Panc1 (cell line): ENCODE measurements around the gene STUB1. TPM values are rescaled to one million over a fixed set of nuclear protein-coding genes. Genes with fewer than 3 reads are reported as not detected.
A peak's percentile ranks its signal among the peaks of the same experiment; 100 is the strongest.

Experiments used
- ATAC-seq: fragments of 200-7000 bp; cut with Tn5 transposase; 2 replicates; pipeline ENCODE4 v1.9.1; 2020; ENCODE audit warnings: mild to moderate bottlenecking, moderate library complexity
- BruUV-seq: library from RNA; stranded (reverse); fragments of 400-500 nt; replicated peaks from 2 replicates; lab custom pipeline; 2021; lab: Mats Ljungman, UMichigan
- CTCF ChIA-PET: fragments of 300-600 bp; sonication (Branson Sonifier 250); formaldehyde crosslinking; loops from one replicate; lab custom pipeline; 2022; ENCODE audit warnings: antibody characterized with exemption; lab: Charles Lee
- POLR2A ChIA-PET: fragments of 300-600 bp; sonication (Branson Sonifier 250); formaldehyde crosslinking; loops from one replicate; lab custom pipeline; 2022; ENCODE audit warnings: antibody characterized with exemption; lab: Charles Lee
- DNase-seq: peaks from one replicate; pipeline ENCODE4 v3.0.0-alpha.2; 2010; ENCODE audit warnings: low read depth, low spot score
- H3K27ac ChIP-seq: 2 replicates; pipeline ENCODE4 v1.5.1; 2011; ENCODE audit warnings: mild to moderate bottlenecking, low read length, inconsistent platforms
- H3K27me3 ChIP-seq: fragments of 200-500 bp; sonication (Bioruptor generic); 2 replicates; pipeline ENCODE4 v1.6.0; 2014; ENCODE audit warnings: low read length, inconsistent platforms; ENCODE audit not compliant: control insufficient read depth, insufficient read depth
- H3K36me3 ChIP-seq: fragments of 200-500 bp; sonication (Bioruptor generic); 2 replicates; pipeline ENCODE4 v1.5.1; 2014; ENCODE audit warnings: inconsistent platforms, mild to moderate bottlenecking, low read length, moderate library complexity; ENCODE audit not compliant: control insufficient read depth, insufficient read depth
- H3K4me1 ChIP-seq: 2 replicates; pipeline ENCODE4 v1.5.1; 2011; ENCODE audit warnings: inconsistent platforms, mild to moderate bottlenecking, low read length, moderate library complexity; ENCODE audit not compliant: control insufficient read depth, insufficient read depth
- H3K4me3 ChIP-seq, 2 experiments: 2 replicates each; pipeline ENCODE4 v1.5.1; 2011 to 2012; ENCODE audit warnings: low read depth in 2 of 2, low read length in 2 of 2, mild to moderate bottlenecking in 2 of 2, inconsistent platforms in 1 of 2, moderate library complexity in 1 of 2
- H3K9me3 ChIP-seq: fragments of 200-500 bp; sonication (Bioruptor generic); 2 replicates; pipeline ENCODE4 v1.5.1; 2014; ENCODE audit warnings: low read depth, mild to moderate bottlenecking, inconsistent platforms, low read length, moderate library complexity; ENCODE audit not compliant: control insufficient read depth, insufficient read depth
- POLR2AphosphoS5 ChIP-seq: IDR thresholded peaks from 2 replicates; pipeline ENCODE4 v1.6.1; 2012; ENCODE audit warnings: mild to moderate bottlenecking, low read depth, low read length, moderate library complexity
- SIN3A ChIP-seq: IDR thresholded peaks from 2 replicates; pipeline ENCODE4 v1.6.1; 2012; ENCODE audit warnings: low read depth, mild to moderate bottlenecking, low read length, moderate library complexity, borderline replicate concordance; ENCODE audit not compliant: insufficient read depth
- TCF7L2 ChIP-seq: IDR thresholded peaks from 2 replicates; pipeline ENCODE4 v1.6.1; 2011; ENCODE audit warnings: mild to moderate bottlenecking, low read depth, low read length, inconsistent platforms
- in situ Hi-C: cut with HindIII; loops from 2 replicates; pipeline ENCODE4 v1.10.0; 2016; ENCODE audit warnings: low sequenced_read_pairs, low pct_unique_long_range_greater_than_20kb
- intact Hi-C: fragments of 100-400 bp; cut with micrococcal nuclease; formaldehyde crosslinking; loops from one replicate; pipeline ENCODE4 v1.10.0; 2022; ENCODE audit not compliant: unreplicated experiment
- total RNA-seq: library from RNA; stranded (reverse); gene quantifications from one replicate; pipeline ENCODE4 v1.2.1, GENCODE V29; 2021; ENCODE audit not compliant: unreplicated experiment
- TF ChIP-seq, protein P1 (sequence below), 2 experiments: IDR thresholded peaks; 2 replicates each; pipeline ENCODE4 v1.6.1; 2011 to 2012; ENCODE audit warnings: low read depth in 2 of 2, control low read depth in 1 of 2, low read length in 1 of 2, mild to moderate bottlenecking in 1 of 2, moderate library complexity in 1 of 2; ENCODE audit not compliant: insufficient read depth in 1 of 2
- TF ChIP-seq, protein P2 (sequence below): fragments of 450-650 bp; IDR thresholded peaks from 2 replicates; pipeline ENCODE4 v1.5.1; 2017; ENCODE audit warnings: mild to moderate bottlenecking

Gene STUB1
- total RNA-seq, 1 experiment from 2014 or later: 217 TPM

DNA sequence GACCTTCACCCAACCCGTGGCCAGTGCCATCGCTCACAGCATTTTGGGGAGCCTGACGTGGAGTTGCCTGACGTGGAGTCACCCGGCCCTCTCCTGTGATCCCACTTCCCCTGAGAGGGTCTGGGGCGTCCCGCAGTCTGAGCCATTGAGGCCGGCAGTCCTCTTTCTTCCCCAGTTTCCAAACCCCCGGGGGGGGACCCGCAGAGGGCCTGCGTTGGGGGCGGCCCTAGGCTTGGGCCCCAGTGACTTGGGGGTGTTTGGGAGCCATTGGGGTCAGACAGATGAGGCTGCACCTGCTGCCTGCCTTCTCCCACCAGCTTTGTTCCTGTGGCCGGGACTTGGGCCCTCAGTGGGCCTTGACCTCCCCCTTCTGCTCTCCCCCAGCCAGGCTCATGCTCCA is 10.5 kb upstream of the STUB1 start:
- no peak overlapping the region for H3K27ac ChIP-seq
- DNase-seq: no peak
- intact Hi-C loops: no loop called here
- POLR2A ChIA-PET: no interaction called here
- peaks cover 22% of the 10 kb centered on the region for H3K4me1 ChIP-seq
- in situ Hi-C loops: no loop called here
- H3K36me3 ChIP-seq: peaks cover 3% of the 10 kb centered on the region; the same call in 1 of the 2 replicates
- no TSS peak for BruUV-seq
- no peak for ATAC-seq
- CTCF ChIA-PET: no interaction called here
- no peaks in the 10 kb centered on the region for H3K9me3 ChIP-seq
- H3K4me3 ChIP-seq: no peak overlapping the region
- TF ChIP-seq, protein P1, sequence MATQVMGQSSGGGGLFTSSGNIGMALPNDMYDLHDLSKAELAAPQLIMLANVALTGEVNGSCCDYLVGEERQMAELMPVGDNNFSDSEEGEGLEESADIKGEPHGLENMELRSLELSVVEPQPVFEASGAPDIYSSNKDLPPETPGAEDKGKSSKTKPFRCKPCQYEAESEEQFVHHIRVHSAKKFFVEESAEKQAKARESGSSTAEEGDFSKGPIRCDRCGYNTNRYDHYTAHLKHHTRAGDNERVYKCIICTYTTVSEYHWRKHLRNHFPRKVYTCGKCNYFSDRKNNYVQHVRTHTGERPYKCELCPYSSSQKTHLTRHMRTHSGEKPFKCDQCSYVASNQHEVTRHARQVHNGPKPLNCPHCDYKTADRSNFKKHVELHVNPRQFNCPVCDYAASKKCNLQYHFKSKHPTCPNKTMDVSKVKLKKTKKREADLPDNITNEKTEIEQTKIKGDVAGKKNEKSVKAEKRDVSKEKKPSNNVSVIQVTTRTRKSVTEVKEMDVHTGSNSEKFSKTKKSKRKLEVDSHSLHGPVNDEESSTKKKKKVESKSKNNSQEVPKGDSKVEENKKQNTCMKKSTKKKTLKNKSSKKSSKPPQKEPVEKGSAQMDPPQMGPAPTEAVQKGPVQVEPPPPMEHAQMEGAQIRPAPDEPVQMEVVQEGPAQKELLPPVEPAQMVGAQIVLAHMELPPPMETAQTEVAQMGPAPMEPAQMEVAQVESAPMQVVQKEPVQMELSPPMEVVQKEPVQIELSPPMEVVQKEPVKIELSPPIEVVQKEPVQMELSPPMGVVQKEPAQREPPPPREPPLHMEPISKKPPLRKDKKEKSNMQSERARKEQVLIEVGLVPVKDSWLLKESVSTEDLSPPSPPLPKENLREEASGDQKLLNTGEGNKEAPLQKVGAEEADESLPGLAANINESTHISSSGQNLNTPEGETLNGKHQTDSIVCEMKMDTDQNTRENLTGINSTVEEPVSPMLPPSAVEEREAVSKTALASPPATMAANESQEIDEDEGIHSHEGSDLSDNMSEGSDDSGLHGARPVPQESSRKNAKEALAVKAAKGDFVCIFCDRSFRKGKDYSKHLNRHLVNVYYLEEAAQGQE (IDR thresholded peaks at IDR 0.05; ENCODE audit: insufficient read depth in 1 of 2, low read depth in 2 of 2, low read length in 1 of 2): no peak
- no peak for TF ChIP-seq POLR2AphosphoS5
- TF ChIP-seq, protein P2, sequence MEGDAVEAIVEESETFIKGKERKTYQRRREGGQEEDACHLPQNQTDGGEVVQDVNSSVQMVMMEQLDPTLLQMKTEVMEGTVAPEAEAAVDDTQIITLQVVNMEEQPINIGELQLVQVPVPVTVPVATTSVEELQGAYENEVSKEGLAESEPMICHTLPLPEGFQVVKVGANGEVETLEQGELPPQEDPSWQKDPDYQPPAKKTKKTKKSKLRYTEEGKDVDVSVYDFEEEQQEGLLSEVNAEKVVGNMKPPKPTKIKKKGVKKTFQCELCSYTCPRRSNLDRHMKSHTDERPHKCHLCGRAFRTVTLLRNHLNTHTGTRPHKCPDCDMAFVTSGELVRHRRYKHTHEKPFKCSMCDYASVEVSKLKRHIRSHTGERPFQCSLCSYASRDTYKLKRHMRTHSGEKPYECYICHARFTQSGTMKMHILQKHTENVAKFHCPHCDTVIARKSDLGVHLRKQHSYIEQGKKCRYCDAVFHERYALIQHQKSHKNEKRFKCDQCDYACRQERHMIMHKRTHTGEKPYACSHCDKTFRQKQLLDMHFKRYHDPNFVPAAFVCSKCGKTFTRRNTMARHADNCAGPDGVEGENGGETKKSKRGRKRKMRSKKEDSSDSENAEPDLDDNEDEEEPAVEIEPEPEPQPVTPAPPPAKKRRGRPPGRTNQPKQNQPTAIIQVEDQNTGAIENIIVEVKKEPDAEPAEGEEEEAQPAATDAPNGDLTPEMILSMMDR: no peak
- TF ChIP-seq SIN3A: no peak
- no peak for TF ChIP-seq TCF7L2
- no peaks in the 10 kb centered on the region for H3K27me3 ChIP-seq

DNA sequence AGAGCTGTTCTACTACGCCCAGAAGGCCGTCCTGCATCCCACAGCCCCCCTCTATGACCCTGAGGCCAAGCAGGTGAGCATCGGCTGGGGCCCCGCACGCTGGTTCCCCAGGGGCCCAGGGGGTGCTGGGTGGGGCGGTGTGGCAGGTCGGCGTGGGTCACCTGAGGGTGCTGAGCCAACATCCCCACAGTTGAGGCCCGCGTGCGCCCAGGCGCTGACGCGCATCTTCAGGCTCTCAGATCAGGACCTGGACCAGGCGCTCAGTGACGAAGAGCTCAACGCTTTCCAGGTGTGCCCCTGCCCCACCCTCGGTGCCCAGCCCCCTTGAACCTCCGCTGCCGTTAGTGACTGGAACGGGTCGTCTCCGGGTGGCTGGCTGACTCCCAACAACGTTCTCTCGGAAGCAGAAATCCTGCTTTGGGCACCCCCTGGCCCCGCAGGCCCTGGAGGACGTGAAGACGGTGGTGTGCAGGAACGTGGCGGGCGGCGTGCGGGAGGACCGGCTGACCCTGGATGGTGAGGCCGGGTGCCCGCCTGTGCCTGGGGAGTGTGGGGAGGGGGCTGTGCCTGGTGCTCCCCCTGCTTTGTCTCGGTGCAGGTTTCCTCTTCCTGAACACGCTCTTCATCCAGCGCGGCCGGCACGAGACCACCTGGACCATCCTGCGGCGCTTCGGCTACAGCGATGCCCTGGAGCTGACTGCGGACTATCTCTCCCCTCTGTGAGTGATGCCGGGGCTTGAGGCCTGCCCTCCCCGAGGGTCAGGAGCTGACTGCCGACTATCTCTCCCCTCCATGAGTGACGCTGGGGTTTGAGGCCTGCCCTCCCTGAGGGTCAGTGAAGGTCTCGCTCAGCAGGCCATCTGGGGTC is 9.5 kb upstream of the STUB1 start:
- CTCF ChIA-PET: no interaction called here
- POLR2A ChIA-PET: no interaction called here
- no peak overlapping the region for H3K27ac ChIP-seq
- TF ChIP-seq SIN3A (no peak), POLR2AphosphoS5 (no peak), TCF7L2 (no peak)
- TF ChIP-seq, protein P1 (IDR thresholded peaks at IDR 0.05; ENCODE audit: insufficient read depth in 1 of 2, low read depth in 2 of 2, low read length in 1 of 2): no peak
- TF ChIP-seq, protein P2: no peak
- BruUV-seq: TSS peak; percentile 50
- no peaks in the 10 kb centered on the region for H3K27me3 ChIP-seq
- peaks cover 3% of the 10 kb centered on the region; the same call in 1 of the 2 replicates for H3K36me3 ChIP-seq
- intact Hi-C loops (no loop called here), in situ Hi-C loops (no loop called here)
- no peaks in the 10 kb centered on the region for H3K9me3 ChIP-seq
- ATAC-seq (no peak), DNase-seq (no peak)
- no peak overlapping the region for H3K4me3 ChIP-seq
- H3K4me1 ChIP-seq: peaks cover 28% of the 10 kb centered on the region
